ENCODE data around the gene CCL17. TPM values are rescaled to one million over a fixed set of nuclear protein-coding genes. Genes with fewer than 3 reads are reported as not detected.

The CCL17 gene
- total RNA-seq, 1 donor from 2014 or later, result 2.8 TPM

DNA sequence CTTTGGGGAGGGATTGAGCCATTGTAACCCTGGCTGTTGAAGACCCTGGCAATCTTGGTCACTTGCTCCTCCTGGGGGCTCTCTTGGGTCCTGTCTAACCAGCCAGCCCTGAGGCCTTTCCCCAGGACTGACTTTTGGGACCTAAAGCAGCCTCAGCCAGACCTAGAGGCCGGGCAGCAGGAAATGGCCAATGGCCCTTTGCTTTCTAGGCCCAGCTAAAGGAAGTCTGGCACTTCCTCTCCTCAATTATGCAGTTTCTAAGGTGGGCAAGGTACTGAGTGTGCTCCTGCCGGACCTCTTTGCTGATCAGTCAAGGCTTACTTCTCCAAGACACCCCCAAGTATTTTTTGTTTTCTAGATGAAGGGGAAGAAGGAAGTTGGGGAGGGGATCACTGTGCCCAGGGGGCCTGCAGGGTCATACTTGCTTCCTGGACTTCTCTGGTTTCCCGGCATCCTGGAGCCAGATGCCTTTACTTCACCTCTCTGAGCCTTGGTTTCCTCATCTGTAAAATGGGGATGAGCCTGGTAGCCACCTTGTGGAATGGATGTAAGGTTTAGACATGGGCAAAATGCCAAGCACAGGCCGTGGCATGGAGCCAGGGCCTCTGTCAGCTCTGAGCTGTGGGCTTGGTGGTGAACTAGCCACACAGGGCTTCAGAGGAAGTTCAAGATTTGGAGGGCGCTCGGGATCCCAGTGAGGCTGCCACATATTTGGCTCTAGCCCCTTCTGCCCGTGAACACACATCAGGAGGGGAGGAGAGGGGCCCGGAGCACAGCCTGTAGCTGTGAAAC is 23.7 kb upstream of the CCL17 start:
- Histone ChIP-seq H3K9me3 (no peaks in the 10 kb centered on the region), H3K4me1 (peaks cover 49% of the 10 kb centered on the region), H3K27ac (no peak overlapping the region), H3K36me3 (peaks cover 13% of the 10 kb centered on the region), H3K27me3 (ENCODE audit: low read depth) (no peaks in the 10 kb centered on the region), H3K4me3 (no peak overlapping the region)
- DNase-seq (no peak), ATAC-seq (no peak)
- intact Hi-C loops (cut with DNase I), result no loop called here
- TF ChIP-seq, protein P1, sequence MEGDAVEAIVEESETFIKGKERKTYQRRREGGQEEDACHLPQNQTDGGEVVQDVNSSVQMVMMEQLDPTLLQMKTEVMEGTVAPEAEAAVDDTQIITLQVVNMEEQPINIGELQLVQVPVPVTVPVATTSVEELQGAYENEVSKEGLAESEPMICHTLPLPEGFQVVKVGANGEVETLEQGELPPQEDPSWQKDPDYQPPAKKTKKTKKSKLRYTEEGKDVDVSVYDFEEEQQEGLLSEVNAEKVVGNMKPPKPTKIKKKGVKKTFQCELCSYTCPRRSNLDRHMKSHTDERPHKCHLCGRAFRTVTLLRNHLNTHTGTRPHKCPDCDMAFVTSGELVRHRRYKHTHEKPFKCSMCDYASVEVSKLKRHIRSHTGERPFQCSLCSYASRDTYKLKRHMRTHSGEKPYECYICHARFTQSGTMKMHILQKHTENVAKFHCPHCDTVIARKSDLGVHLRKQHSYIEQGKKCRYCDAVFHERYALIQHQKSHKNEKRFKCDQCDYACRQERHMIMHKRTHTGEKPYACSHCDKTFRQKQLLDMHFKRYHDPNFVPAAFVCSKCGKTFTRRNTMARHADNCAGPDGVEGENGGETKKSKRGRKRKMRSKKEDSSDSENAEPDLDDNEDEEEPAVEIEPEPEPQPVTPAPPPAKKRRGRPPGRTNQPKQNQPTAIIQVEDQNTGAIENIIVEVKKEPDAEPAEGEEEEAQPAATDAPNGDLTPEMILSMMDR (IDR thresholded peaks at IDR 0.05), result no peak

DNA sequence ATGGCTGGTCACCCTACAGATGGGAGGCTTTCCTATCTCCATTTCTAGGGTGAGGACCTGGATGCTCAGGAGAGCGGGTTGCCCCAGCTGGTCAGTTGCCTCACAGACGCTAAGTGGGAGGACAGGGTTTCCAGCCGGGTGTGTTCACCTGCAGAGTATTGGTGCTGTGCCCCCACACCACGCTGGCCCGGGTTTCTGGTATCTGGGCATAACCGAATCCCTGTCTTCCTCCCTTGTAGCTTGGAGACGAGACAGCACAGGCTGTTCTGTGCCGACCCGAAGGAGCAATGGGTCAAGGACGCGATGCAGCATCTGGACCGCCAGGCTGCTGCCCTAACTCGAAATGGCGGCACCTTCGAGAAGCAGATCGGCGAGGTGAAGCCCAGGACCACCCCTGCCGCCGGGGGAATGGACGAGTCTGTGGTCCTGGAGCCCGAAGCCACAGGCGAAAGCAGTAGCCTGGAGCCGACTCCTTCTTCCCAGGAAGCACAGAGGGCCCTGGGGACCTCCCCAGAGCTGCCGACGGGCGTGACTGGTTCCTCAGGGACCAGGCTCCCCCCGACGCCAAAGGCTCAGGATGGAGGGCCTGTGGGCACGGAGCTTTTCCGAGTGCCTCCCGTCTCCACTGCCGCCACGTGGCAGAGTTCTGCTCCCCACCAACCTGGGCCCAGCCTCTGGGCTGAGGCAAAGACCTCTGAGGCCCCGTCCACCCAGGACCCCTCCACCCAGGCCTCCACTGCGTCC is 22.6 kb upstream of the CCL17 start:
- no peak overlapping the region for H3K4me3 ChIP-seq
- H3K4me1 ChIP-seq, result peaks cover 49% of the 10 kb centered on the region
- no peak overlapping the region for H3K27ac ChIP-seq
- peaks cover 13% of the 10 kb centered on the region for H3K36me3 ChIP-seq
- no peaks in the 10 kb centered on the region for H3K9me3 ChIP-seq
- ATAC-seq (no peak), DNase-seq (no peak)
- intact Hi-C loops (cut with DNase I), result no loop called here
- H3K27me3 ChIP-seq (ENCODE audit: low read depth), result no peaks in the 10 kb centered on the region
- TF ChIP-seq, protein P1 (IDR thresholded peaks at IDR 0.05), result no peak

DNA sequence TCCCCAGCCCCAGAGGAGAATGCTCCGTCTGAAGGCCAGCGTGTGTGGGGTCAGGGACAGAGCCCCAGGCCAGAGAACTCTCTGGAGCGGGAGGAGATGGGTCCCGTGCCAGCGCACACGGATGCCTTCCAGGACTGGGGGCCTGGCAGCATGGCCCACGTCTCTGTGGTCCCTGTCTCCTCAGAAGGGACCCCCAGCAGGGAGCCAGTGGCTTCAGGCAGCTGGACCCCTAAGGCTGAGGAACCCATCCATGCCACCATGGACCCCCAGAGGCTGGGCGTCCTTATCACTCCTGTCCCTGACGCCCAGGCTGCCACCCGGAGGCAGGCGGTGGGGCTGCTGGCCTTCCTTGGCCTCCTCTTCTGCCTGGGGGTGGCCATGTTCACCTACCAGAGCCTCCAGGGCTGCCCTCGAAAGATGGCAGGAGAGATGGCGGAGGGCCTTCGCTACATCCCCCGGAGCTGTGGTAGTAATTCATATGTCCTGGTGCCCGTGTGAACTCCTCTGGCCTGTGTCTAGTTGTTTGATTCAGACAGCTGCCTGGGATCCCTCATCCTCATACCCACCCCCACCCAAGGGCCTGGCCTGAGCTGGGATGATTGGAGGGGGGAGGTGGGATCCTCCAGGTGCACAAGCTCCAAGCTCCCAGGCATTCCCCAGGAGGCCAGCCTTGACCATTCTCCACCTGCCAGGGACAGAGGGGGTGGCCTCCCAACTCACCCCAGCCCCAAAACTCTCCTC is 21.9 kb upstream of the CCL17 start:
- Histone ChIP-seq H3K36me3 (peaks cover 13% of the 10 kb centered on the region), H3K27ac (no peak overlapping the region), H3K4me3 (no peak overlapping the region), H3K9me3 (no peaks in the 10 kb centered on the region), H3K27me3 (ENCODE audit: low read depth) (no peaks in the 10 kb centered on the region), H3K4me1 (peaks cover 47% of the 10 kb centered on the region)
- TF ChIP-seq, protein P1 (IDR thresholded peaks at IDR 0.05), result no peak
- no peak for DNase-seq
- ATAC-seq, result no peak
- intact Hi-C loops (cut with DNase I), result no loop called here

DNA sequence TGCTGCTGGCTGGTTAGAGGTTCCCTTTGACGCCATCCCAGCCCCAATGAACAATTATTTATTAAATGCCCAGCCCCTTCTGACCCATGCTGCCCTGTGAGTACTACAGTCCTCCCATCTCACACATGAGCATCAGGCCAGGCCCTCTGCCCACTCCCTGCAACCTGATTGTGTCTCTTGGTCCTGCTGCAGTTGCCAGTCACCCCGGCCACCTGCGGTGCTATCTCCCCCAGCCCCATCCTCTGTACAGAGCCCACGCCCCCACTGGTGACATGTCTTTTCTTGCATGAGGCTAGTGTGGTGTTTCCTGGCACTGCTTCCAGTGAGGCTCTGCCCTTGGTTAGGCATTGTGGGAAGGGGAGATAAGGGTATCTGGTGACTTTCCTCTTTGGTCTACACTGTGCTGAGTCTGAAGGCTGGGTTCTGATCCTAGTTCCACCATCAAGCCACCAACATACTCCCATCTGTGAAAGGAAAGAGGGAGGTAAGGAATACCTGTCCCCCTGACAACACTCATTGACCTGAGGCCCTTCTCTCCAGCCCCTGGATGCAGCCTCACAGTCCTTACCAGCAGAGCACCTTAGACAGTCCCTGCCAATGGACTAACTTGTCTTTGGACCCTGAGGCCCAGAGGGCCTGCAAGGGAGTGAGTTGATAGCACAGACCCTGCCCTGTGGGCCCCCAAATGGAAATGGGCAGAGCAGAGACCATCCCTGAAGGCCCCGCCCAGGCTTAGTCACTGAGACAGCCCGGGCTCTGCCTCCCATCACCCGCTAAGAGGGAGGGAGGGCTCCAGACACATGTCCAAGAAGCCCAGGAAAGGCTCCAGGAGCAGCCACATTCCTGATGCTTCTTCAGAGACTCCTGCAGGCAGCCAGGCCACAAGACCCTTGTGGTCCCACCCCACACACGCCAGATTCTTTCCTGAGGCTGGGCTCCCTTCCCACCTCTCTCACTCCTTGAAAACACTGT is 21.0 kb upstream of the CCL17 start:
- peaks cover 47% of the 10 kb centered on the region for H3K4me1 ChIP-seq
- TF ChIP-seq, protein P1 (IDR thresholded peaks at IDR 0.05), result no peak
- H3K27me3 ChIP-seq (ENCODE audit: low read depth), result no peaks in the 10 kb centered on the region
- no peak overlapping the region for H3K4me3 ChIP-seq
- ATAC-seq (peak; percentile 7 to 42), DNase-seq (no peak)
- peak overlapping the region; percentile 21 for H3K27ac ChIP-seq
- intact Hi-C loops (cut with DNase I), result no loop called here
- H3K9me3 ChIP-seq, result no peaks in the 10 kb centered on the region
- peaks cover 13% of the 10 kb centered on the region for H3K36me3 ChIP-seq
